Peyer's patch (tissue), 4 donors: ENCODE data around the gene TLE6. TPM values are rescaled to one million over a fixed set of nuclear protein-coding genes. Genes with fewer than 3 reads are reported as not detected.
A peak's percentile ranks its signal among the peaks of the same experiment; 100 is the strongest.

ENCODE experiments used
- DNase-seq, 3 donors: peaks; one replicate each; pipeline ENCODE4 v3.0.0-alpha.2; 2017 to 2019
- H3K27ac ChIP-seq, 4 donors: fragments of 200-600 bp; sonication (generic); one replicate each; pipeline ENCODE4 v1.5.1; 2016 to 2019
- H3K27me3 ChIP-seq, 2 donors: fragments of 200-600 bp; sonication (generic); one replicate each; pipeline ENCODE4 v1.5.1; 2019
- H3K36me3 ChIP-seq, 3 donors: fragments of 200-600 bp; sonication (generic); one replicate each; pipeline ENCODE4 v1.5.1; 2016 to 2019
- H3K4me1 ChIP-seq, 4 donors: fragments of 200-600 bp; sonication (generic); one replicate each; pipeline ENCODE4 v1.5.1; 2016 to 2019
- H3K4me3 ChIP-seq, 4 donors: fragments of 200-600 bp; sonication (generic); 1 replicate in 3 of 4; 2 replicates in 1 of 4; pipeline ENCODE4 v1.5.1; 2016 to 2019; ENCODE audit warnings: mild to moderate bottlenecking in 1 of 4
- H3K9me3 ChIP-seq, 4 donors: fragments of 200-600 bp; sonication (generic); one replicate each; pipeline ENCODE4 v1.5.1; 2016 to 2019; ENCODE audit warnings: mild to moderate bottlenecking in 1 of 4
- CTCF ChIP-seq, 6 experiments: fragments of 450-650 bp in 4 of 6; fragments of 200-600 bp in 2 of 6; sonication (generic) in 1 of 6; IDR thresholded peaks; one replicate each; pipeline ENCODE4 v1.5.1; 2017 to 2019; ENCODE audit warnings: antibody characterized with exemption in 6 of 6, mild to moderate bottlenecking in 3 of 6, moderate library complexity in 1 of 6
- POLR2A ChIP-seq, 2 donors: fragments of 450-650 bp; IDR thresholded peaks; one replicate each; pipeline ENCODE4 v1.5.1; 2017; ENCODE audit warnings: antibody characterized with exemption in 2 of 2, mild to moderate bottlenecking in 2 of 2, moderate library complexity in 2 of 2
- total RNA-seq, 4 donors: library from RNA; depleted of rRNA; stranded (reverse); fragments of >200 nt; gene quantifications; one replicate each; pipeline ENCODE4 v1.1.0, GENCODE V29; 2016

Gene TLE6
- total RNA-seq, 4 donors from 2014 or later: 1.9 to 2.5 TPM; not detected in 2

DNA sequence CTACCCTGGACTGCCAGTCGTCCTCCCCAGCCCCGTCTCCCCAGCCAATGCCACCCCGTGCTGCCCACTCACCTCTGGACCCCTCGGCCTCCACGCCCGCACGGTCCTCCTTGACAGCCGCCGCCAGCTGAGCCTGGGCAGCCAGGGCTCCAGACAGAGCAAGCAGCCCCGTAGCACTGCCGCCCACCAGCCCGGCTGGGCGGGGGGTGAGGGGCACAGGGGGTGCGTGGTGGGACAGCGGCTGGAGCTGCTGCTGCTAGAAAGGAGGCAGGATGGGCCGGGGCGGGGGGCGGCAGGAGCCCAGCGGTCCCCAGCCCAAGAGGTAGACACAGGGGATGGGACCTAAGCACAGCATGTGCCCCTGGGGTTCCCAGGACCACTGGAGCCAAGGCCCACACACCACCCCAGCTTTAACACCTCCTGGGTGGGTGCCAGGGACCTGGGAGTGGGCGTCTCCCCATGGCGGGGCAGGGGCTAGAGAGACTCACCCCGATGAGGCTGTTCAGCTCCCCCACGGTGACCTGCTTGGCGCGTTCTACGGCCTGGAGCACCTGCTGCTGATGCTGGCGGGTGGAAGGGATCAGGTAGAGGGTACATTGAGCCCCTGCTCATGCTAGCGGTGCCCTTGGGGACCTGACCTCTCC, 42.0 kb downstream of the TLE6 start:
- H3K27ac ChIP-seq: no peak overlapping the region
- TF ChIP-seq CTCF (IDR thresholded peaks at IDR 0.05) (no peak), POLR2A (IDR thresholded peaks at IDR 0.05) (no peak)
- DNase-seq: no peak
- no peaks in the 10 kb centered on the region for H3K4me1 ChIP-seq
- H3K36me3 ChIP-seq: no peaks in the 10 kb centered on the region
- H3K9me3 ChIP-seq: no peaks in the 10 kb centered on the region
- H3K27me3 ChIP-seq: no peaks in the 10 kb centered on the region
- no peak overlapping the region for H3K4me3 ChIP-seq

DNA sequence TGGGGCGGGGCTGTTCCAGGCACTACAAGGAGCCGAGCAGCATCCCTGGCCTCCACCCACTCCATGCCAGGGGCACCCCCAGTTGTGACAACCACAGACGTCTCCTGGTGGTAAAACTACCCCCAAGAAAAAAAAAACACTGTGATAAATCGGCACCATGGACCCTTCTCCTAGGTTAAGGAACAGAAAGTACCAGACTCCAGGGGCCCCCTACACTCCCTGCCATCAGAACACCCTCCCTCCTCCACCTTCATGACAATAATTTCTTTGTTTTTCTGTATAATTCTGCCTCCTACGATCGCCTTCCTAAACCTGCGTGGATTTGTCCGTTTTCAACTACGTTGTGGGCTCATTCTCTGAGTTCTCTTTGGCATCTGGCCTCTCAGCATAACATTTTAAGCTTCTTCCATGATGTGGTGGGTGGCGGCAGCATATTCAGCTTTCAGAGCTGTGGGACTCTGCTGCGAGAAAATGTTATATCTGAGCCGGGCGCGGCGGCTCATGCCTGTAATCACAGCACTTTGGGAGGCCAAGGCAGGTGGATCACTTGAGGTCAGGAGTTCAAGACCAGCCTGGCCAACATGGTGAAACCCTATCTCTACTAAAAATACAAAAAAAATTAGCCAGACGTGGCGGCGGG, 43.1 kb downstream of the TLE6 start:
- no peak overlapping the region for H3K27ac ChIP-seq

GRCh38 chr19:3024509-3024869, 47.1 kb downstream of the TLE6 start:
- TF ChIP-seq POLR2A (IDR thresholded peaks at IDR 0.05) (no peak), CTCF (IDR thresholded peaks at IDR 0.05) (no peak)
- Histone ChIP-seq H3K27me3 (no peaks in the 10 kb centered on the region), H3K4me1 (peaks cover 0 to 17% (median 7%) of the 10 kb centered on the region in 4 donors), H3K4me3 (peak overlapping the region in 1 of 4 donors; percentile 22), H3K36me3 (no peaks in the 10 kb centered on the region), H3K9me3 (no peaks in the 10 kb centered on the region), H3K27ac (peak overlapping the region in 1 of 4 donors; percentile 44)
- DNase-seq: no peak

More for the DNA sequence above, 43.1 kb downstream of the TLE6 start:
- no peak for TF ChIP-seq CTCF (IDR thresholded peaks at IDR 0.05)
- TF ChIP-seq POLR2A (IDR thresholded peaks at IDR 0.05): no peak
- peaks cover 0 to under 1% (median 0%) of the 10 kb centered on the region in 4 donors for H3K4me1 ChIP-seq
- H3K36me3 ChIP-seq: no peaks in the 10 kb centered on the region
- H3K27me3 ChIP-seq: no peaks in the 10 kb centered on the region
- no peak for DNase-seq
- no peak overlapping the region for H3K4me3 ChIP-seq
- H3K9me3 ChIP-seq: no peaks in the 10 kb centered on the region

DNA sequence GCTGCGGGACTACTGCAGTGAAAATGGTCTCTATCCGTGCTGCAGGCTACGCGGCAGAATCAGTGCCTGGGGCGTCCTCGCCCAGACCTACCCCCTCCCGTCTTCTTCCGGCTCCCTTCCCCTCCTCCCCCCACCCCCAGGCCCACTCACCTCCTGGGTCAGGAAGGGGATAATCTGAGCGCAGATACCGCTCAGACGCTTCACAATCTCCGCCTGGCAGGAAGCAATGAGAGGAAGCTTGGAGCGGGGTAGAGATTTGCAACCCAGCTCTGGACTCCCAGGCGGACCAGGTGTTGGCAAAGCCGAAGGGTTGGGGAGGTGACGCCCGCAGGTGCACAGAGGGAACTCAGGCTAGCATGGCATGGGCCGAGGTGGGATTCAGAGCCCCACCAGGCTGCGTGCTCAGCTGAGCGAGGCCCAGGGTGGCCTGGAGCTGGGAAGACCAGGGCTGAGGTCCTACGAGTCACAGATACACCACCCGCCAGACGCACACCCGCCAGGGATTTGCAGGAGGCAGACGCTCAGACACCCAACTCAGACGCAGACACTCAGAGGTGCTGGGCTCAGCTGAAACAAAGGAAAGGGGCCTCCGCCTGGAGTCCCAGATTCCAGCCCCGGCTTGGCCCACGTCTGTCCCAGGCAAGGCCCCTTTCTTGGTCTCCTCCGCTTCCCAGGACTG, 47.6 kb downstream of the TLE6 start:
- H3K4me3 ChIP-seq: peak overlapping the region in 1 of 4 donors; percentile 22

GRCh38 chr19:3025549-3025886, 48.2 kb downstream of the TLE6 start:
- no peaks in the 10 kb centered on the region for H3K27me3 ChIP-seq
- H3K27ac ChIP-seq: peak overlapping the region in 1 of 4 donors; percentile 44
- H3K9me3 ChIP-seq: no peaks in the 10 kb centered on the region
- peaks cover 0 to 20% (median 7%) of the 10 kb centered on the region in 4 donors for H3K4me1 ChIP-seq
- TF ChIP-seq CTCF (IDR thresholded peaks at IDR 0.05) (no peak), POLR2A (IDR thresholded peaks at IDR 0.05) (peak in 1 of 2 donors; percentile 15)
- no peaks in the 10 kb centered on the region for H3K36me3 ChIP-seq
- no peak for DNase-seq
- no peak overlapping the region for H3K4me3 ChIP-seq

More for the DNA sequence above, 47.6 kb downstream of the TLE6 start:
- Histone ChIP-seq H3K4me1 (peaks cover 0 to 20% (median 7%) of the 10 kb centered on the region in 4 donors), H3K36me3 (no peaks in the 10 kb centered on the region), H3K27ac (peak overlapping the region in 1 of 4 donors; percentile 44), H3K27me3 (no peaks in the 10 kb centered on the region), H3K9me3 (no peaks in the 10 kb centered on the region)
- no peak for TF ChIP-seq POLR2A (IDR thresholded peaks at IDR 0.05)
- no peak for DNase-seq

DNA sequence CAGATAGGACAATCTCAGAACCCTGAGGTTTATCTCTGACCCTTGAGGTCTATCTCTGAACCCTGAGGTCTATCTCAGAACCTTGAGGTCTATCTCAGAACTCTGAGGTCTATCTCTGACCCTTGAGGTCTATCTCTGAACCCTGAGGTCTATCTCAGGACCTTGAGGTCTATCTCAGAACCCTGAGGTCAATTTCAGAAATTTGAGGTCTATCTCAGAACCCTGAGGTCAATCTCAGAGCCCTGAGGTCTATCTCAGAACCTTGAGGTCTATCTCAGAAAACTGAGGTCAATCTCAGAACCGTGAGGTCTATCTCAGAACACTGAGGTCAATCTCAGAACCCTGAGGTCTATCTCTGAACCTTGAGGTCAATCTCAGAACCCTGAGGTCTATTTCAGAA, 49.4 kb downstream of the TLE6 start:
- no peak for TF ChIP-seq POLR2A (IDR thresholded peaks at IDR 0.05)
- TF ChIP-seq CTCF (IDR thresholded peaks at IDR 0.05): no peak
- H3K27me3 ChIP-seq: no peaks in the 10 kb centered on the region
- DNase-seq: no peak

More for the DNA sequence above, 49.4 kb downstream of the TLE6 start:
- no peak overlapping the region for H3K4me3 ChIP-seq
- H3K27ac ChIP-seq: no peak overlapping the region
- H3K9me3 ChIP-seq: no peaks in the 10 kb centered on the region
- no peaks in the 10 kb centered on the region for H3K36me3 ChIP-seq
- peaks cover 0 to 20% (median 7%) of the 10 kb centered on the region in 4 donors for H3K4me1 ChIP-seq
